Endothelial cell of umbilical vein (primary cell): ENCODE measurements around the gene FDX1. TPM values are rescaled to one million over a fixed set of nuclear protein-coding genes. Genes with fewer than 3 reads are reported as not detected.

ENCODE experiments used
- BruUV-seq: library from RNA; stranded (reverse); fragments of 400-500 nt; replicated peaks from 2 replicates; lab custom pipeline; 2021; lab: Mats Ljungman, UMichigan
- CTCF ChIA-PET: fragments of 300-600, 350-600 bp; sonication (Branson Sonifier 250); formaldehyde crosslinking; loops from one replicate; lab custom pipeline; 2021; ENCODE audit warnings: antibody characterized with exemption, inconsistent platforms; lab: Charles Lee
- POLR2A ChIA-PET: fragments of 300-600, 350-600 bp; sonication (Branson Sonifier 250); formaldehyde crosslinking; loops from one replicate; lab custom pipeline; 2021; ENCODE audit warnings: antibody characterized with exemption, inconsistent platforms; lab: Charles Lee
- DNase-seq: peaks from one replicate; pipeline ENCODE4 v3.0.0-alpha.2; 2011; ENCODE audit warnings: low read depth, low spot score
- FAIRE-seq: peaks from 2 replicates; lab custom pipeline; 2011; peaks lifted over from hg19 to GRCh38; lab: Jason Lieb, UNC
- H2AFZ ChIP-seq: 2 replicates; pipeline ENCODE4 v1.6.0; 2012; ENCODE audit warnings: low read depth, low read length, control low read depth, inconsistent platforms
- H3K27ac ChIP-seq: 2 replicates; pipeline ENCODE4 v1.5.1; 2011; ENCODE audit warnings: low read depth, mild to moderate bottlenecking, control low read depth, low read length, moderate library complexity; ENCODE audit not compliant: insufficient read depth
- H3K27me3 ChIP-seq, 2 experiments: 2 replicates each; pipeline versions ENCODE4 v1.6.0 to v1.6.1; 2011; ENCODE audit warnings: low read length in 2 of 2, mixed read lengths in 1 of 2; ENCODE audit not compliant: control insufficient read depth in 2 of 2, insufficient read depth in 2 of 2
- H3K36me3 ChIP-seq, 2 experiments: 2 replicates in 1 of 2; 3 replicates in 1 of 2; pipeline ENCODE4 v1.5.1; 2011; ENCODE audit warnings: low read length in 2 of 2, mild to moderate bottlenecking in 1 of 2, moderate library complexity in 1 of 2; ENCODE audit not compliant: control insufficient read depth in 2 of 2, insufficient read depth in 2 of 2; ENCODE audit errors: extremely low read depth in 1 of 2
- H3K4me1 ChIP-seq: 3 replicates; pipeline ENCODE4 v1.5.1; 2011; ENCODE audit warnings: mild to moderate bottlenecking, low read length; ENCODE audit not compliant: control insufficient read depth, insufficient read depth; ENCODE audit errors: extremely low read depth
- H3K4me2 ChIP-seq: 2 replicates; pipeline ENCODE4 v1.6.1; 2011; ENCODE audit warnings: low read length, control low read depth, mixed read lengths; ENCODE audit not compliant: insufficient read depth
- H3K4me3 ChIP-seq, 3 experiments: fragments of 200-600 bp in 1 of 3; sonication (generic), shearing (Covaris generic) in 1 of 3; replicated peaks in 1 of 3; 2 replicates each; pipeline ENCODE4 v1.5.1; 2011 to 2016; ENCODE audit warnings: control low read depth in 3 of 3, low read length in 3 of 3, mild to moderate bottlenecking in 2 of 3, inconsistent platforms in 1 of 3, low read depth in 1 of 3, moderate library complexity in 1 of 3; ENCODE audit not compliant: insufficient read depth in 1 of 3
- H3K79me2 ChIP-seq: 2 replicates; pipeline ENCODE4 v1.6.0; 2012; ENCODE audit warnings: low read length, inconsistent platforms; ENCODE audit not compliant: control insufficient read depth, insufficient read depth
- H3K9ac ChIP-seq: replicated peaks from 2 replicates; pipeline ENCODE3; 2011; ENCODE audit warnings: low read length, control low read depth; ENCODE audit not compliant: insufficient read depth; ENCODE audit errors: extremely low read depth
- H3K9me1 ChIP-seq: replicated peaks from 3 replicates; pipeline ENCODE4 v1.6.0; 2011; ENCODE audit warnings: mild to moderate bottlenecking, low read length; ENCODE audit not compliant: control insufficient read depth, insufficient read depth; ENCODE audit errors: extremely low read depth
- H3K9me3 ChIP-seq: replicated peaks from 2 replicates; pipeline ENCODE4 v1.5.1; 2012; ENCODE audit warnings: low read length, inconsistent platforms; ENCODE audit not compliant: control insufficient read depth, insufficient read depth
- H4K20me1 ChIP-seq: replicated peaks from 2 replicates; pipeline ENCODE3; 2011; ENCODE audit warnings: mild to moderate bottlenecking, low read length; ENCODE audit not compliant: control insufficient read depth, insufficient read depth; ENCODE audit errors: extremely low read depth
- GATA2 ChIP-seq: IDR thresholded peaks from 2 replicates; pipeline ENCODE4 v1.7.0; 2011; ENCODE audit warnings: low read depth, mild to moderate bottlenecking, moderate library complexity, mixed read lengths, low read length; ENCODE audit not compliant: insufficient read length, insufficient read depth
- dilution Hi-C: fragments of 300-500 bp; cut with MboI; formaldehyde crosslinking; loops from one replicate; pipeline ENCODE4 v1.15.0; 2019; ENCODE audit warnings: low sequenced_read_pairs; ENCODE audit not compliant: extremely low pct_ligation_motif_present
- intact Hi-C: fragments of 100-400 bp; cut with micrococcal nuclease; formaldehyde crosslinking; loops from one replicate; pipeline ENCODE4 v1.10.0; 2022
- polyA plus RNA-seq, 4 experiments: library from polyadenylated mRNA; depleted of rRNA in 3 of 4; stranded (reverse) in 3 of 4; unstranded in 1 of 4; fragments of >200 nt; gene quantifications; 2 replicates each; pipeline versions ENCODE4 v1.2.1 to v1.2.3, GENCODE V29; 2011 to 2012; ENCODE audit warnings: missing spikeins in 1 of 4
- total RNA-seq: library from RNA; stranded (reverse); gene quantifications from 2 replicates; pipeline ENCODE4 v1.2.3, GENCODE V29; 2021
- TF ChIP-seq, protein P1 (sequence below), 2 donors: IDR thresholded peaks; 1 replicate in 1 of 2; 2 replicates in 1 of 2; pipeline ENCODE4 v1.5.1; 2011; ENCODE audit warnings: low read length in 2 of 2, mild to moderate bottlenecking in 2 of 2, moderate library complexity in 2 of 2, control low read depth in 1 of 2, inconsistent platforms in 1 of 2, low read depth in 1 of 2; ENCODE audit not compliant: insufficient read depth in 1 of 2; ENCODE audit errors: extremely low read depth in 1 of 2

FDX1 gene
- total and polyA plus RNA-seq, 2 donors (not counting 3 experiments of a cell fraction or from before 2014, with no cell fraction given), result 4.7 to 11.0 TPM

DNA sequence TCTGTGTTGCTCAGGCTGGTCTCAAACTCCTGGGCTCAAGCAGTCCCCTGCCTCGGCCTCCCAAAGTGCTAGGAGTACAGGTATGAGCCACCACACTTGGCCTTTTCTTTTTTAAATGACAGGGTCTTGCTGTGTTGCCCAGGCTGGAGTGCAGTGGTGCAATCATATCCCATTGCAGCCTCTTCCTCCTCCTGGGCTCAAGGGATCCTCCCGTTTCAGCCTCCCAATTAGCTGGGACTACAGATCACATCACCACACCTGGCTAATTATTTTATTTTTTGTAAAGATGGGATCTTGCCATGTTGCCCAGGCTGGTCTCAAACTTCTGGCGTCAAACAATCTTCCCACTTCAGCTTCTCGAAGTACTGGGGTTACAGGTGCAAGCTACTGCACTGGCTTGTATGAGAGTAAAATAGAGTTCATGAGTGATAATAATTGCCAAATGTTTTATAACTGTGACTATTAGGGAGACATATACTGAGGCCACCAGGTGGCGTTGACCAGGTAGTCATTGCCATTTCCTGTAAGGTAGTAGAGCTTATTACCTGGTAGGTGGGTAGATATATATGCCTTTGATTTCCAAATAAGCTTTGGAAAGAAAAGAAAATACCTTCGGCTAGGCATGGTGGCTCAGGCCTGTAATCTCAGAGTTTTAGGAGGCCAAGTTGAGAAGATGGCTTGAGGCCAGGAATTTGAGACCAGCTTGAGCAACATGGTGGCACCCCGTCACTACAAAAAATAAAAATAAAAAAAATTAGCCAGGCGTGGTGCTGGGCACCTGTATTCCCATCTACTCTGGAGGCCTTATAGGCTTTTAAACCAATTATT, 5.4 kb downstream of the FDX1 start:
- H3K27ac ChIP-seq, result no peak overlapping the region
- intact Hi-C loops, result no loop called here
- H3K27me3 ChIP-seq, result no peaks in the 10 kb centered on the region
- H3K9me3 ChIP-seq, result no peaks in the 10 kb centered on the region
- BruUV-seq, result no TSS peak
- FAIRE-seq (no peak), DNase-seq (no peak)
- ChIA-PET POLR2A (no interaction called here), CTCF (interaction anchor here (0.8 to 9.8 kb wide), 8 partner anchors 194 to 582 kb away, joined by 3 to 143 read pairs (median 3); no protein-coding TSS in a partner anchor)
- H3K4me3 ChIP-seq, result no peak overlapping the region
- dilution Hi-C loops, result no loop called here
- peaks cover 22% of the 10 kb centered on the region for H3K4me1 ChIP-seq
- H2AFZ ChIP-seq, result no peak overlapping the region
- H3K9ac ChIP-seq, result no peak overlapping the region
- H3K9me1 ChIP-seq, result no peaks in the 10 kb centered on the region
- peaks cover 3% of the 10 kb centered on the region for H4K20me1 ChIP-seq
- H3K36me3 ChIP-seq, result no peaks in the 10 kb centered on the region
- TF ChIP-seq GATA2, result no peak
- TF ChIP-seq, protein P1, sequence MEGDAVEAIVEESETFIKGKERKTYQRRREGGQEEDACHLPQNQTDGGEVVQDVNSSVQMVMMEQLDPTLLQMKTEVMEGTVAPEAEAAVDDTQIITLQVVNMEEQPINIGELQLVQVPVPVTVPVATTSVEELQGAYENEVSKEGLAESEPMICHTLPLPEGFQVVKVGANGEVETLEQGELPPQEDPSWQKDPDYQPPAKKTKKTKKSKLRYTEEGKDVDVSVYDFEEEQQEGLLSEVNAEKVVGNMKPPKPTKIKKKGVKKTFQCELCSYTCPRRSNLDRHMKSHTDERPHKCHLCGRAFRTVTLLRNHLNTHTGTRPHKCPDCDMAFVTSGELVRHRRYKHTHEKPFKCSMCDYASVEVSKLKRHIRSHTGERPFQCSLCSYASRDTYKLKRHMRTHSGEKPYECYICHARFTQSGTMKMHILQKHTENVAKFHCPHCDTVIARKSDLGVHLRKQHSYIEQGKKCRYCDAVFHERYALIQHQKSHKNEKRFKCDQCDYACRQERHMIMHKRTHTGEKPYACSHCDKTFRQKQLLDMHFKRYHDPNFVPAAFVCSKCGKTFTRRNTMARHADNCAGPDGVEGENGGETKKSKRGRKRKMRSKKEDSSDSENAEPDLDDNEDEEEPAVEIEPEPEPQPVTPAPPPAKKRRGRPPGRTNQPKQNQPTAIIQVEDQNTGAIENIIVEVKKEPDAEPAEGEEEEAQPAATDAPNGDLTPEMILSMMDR (IDR thresholded peaks at IDR 0.05; ENCODE audit: extremely low read depth in 1 of 2, insufficient read depth in 1 of 2, low read depth in 1 of 2, low read length in 2 of 2), result peak in 1 of 2 donors; percentile 7
- H3K4me2 ChIP-seq, result no peak overlapping the region
- peaks cover 47% of the 10 kb centered on the region for H3K79me2 ChIP-seq
